GM12892 (cell line): Measurements from ENCODE around the gene GRIA2.

ENCODE experiments used
- POLR2A ChIP-seq: IDR thresholded peaks from 2 replicates; pipeline ENCODE4 v1.6.1; 2011; ENCODE audit warnings: low read depth, low read length, control low read depth
- POLR2AphosphoS5 ChIP-seq: IDR thresholded peaks from 2 replicates; pipeline ENCODE4 v1.6.1; 2011; ENCODE audit warnings: low read depth, low read length, control low read depth
- TAF1 ChIP-seq: IDR thresholded peaks from 2 replicates; pipeline ENCODE4 v1.6.1; 2011; ENCODE audit warnings: low read depth, mild to moderate bottlenecking, control low read depth, low read length, borderline replicate concordance

- TF ChIP-seq POLR2A = no peak
- no peak for TF ChIP-seq TAF1
- TF ChIP-seq POLR2AphosphoS5 = no peak
Observed at GRCh38 chr4:157315968-157316367, 95.4 kb downstream of the GRIA2 start.
